ENCODE measurements around the gene RCBTB1.

RCBTB1 gene

GRCh38 chr13:49554387-49554786, 31.0 kb downstream of the RCBTB1 start:
- TF ChIP-seq, protein P1, sequence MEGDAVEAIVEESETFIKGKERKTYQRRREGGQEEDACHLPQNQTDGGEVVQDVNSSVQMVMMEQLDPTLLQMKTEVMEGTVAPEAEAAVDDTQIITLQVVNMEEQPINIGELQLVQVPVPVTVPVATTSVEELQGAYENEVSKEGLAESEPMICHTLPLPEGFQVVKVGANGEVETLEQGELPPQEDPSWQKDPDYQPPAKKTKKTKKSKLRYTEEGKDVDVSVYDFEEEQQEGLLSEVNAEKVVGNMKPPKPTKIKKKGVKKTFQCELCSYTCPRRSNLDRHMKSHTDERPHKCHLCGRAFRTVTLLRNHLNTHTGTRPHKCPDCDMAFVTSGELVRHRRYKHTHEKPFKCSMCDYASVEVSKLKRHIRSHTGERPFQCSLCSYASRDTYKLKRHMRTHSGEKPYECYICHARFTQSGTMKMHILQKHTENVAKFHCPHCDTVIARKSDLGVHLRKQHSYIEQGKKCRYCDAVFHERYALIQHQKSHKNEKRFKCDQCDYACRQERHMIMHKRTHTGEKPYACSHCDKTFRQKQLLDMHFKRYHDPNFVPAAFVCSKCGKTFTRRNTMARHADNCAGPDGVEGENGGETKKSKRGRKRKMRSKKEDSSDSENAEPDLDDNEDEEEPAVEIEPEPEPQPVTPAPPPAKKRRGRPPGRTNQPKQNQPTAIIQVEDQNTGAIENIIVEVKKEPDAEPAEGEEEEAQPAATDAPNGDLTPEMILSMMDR (IDR thresholded peaks at IDR 0.05) = no peak

GRCh38 chr13:49553888-49554287, 31.5 kb downstream of the RCBTB1 start:
- TF ChIP-seq, protein P1 (IDR thresholded peaks at IDR 0.05) = no peak

GRCh38 chr13:49550942-49551644, 34.3 kb downstream of the RCBTB1 start:
- TF ChIP-seq, protein P1 (IDR thresholded peaks at IDR 0.05) = no peak

- TF ChIP-seq, protein P1 (IDR thresholded peaks at IDR 0.05) = no peak
Measured at GRCh38 chr13:49549289-49549688, 36.1 kb downstream of the RCBTB1 start.

DNA sequence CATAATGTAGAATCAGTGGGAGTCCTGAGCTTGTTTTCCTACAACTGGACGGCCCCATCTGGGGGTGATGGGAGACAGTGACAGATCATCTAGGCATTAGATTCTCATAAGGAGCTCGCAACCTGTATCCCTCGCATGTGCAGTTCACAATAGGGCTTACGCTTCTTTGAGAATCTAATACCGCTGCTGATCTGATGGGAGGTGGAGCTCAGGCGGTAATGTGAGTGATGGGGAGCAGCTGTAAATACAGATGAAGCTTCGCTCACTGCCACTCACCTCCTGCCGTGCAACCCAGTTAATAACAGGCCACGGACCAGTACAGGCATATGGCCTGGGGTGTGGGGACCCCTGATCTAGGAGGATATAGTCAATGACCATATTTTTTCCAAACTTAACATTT, 38.8 kb downstream of the RCBTB1 start:
- TF ChIP-seq, protein P1 (IDR thresholded peaks at IDR 0.05) = no peak

- TF ChIP-seq, protein P1 (IDR thresholded peaks at IDR 0.05) = no peak
Measured at GRCh38 chr13:49545661-49546060, 39.7 kb downstream of the RCBTB1 start.

GRCh38 chr13:49543656-49544055, 41.7 kb downstream of the RCBTB1 start:
- TF ChIP-seq, protein P1 (IDR thresholded peaks at IDR 0.05) = no peak

GRCh38 chr13:49540552-49540951, 44.8 kb downstream of the RCBTB1 start:
- TF ChIP-seq, protein P1 (IDR thresholded peaks at IDR 0.05) = no peak

Data from LNCAP (cell line).